ENCODE measurements around the gene SNTB2. TPM values are rescaled to one million over a fixed set of nuclear protein-coding genes. Genes with fewer than 3 reads are reported as not detected.
"Not testable (repeated sequence)": the region's sequence is repeated elsewhere in the genome, so short reads cannot be mapped to it uniquely, and the experiment has no call there.

Gene SNTB2
- total RNA-seq, 2 donors from 2014 or later: 33.7 to 53.0 TPM

- 51% methylated on average over 4 of the region's 4 CpGs for WGBS
- no peaks in the 10 kb centered on the region for H3K9me3 ChIP-seq
- H3K4me3 ChIP-seq: no peak overlapping the region
- no peaks in the 10 kb centered on the region for H3K4me1 ChIP-seq (replicated peaks)
- no peak overlapping the region for H3K27ac ChIP-seq
- H3K36me3 ChIP-seq: no peaks in the 10 kb centered on the region
- no peak for DNase-seq (ENCODE audit: low spot score)
- intact Hi-C loops (cut with DNase I): no loop called here
- H3K27me3 ChIP-seq (replicated peaks; ENCODE audit: insufficient read depth): no peaks in the 10 kb centered on the region
- TF ChIP-seq POLR2A (IDR thresholded peaks at IDR 0.05) (no peak), POLR2AphosphoS5 (IDR thresholded peaks at IDR 0.05) (no peak)
- TF ChIP-seq, protein P1, sequence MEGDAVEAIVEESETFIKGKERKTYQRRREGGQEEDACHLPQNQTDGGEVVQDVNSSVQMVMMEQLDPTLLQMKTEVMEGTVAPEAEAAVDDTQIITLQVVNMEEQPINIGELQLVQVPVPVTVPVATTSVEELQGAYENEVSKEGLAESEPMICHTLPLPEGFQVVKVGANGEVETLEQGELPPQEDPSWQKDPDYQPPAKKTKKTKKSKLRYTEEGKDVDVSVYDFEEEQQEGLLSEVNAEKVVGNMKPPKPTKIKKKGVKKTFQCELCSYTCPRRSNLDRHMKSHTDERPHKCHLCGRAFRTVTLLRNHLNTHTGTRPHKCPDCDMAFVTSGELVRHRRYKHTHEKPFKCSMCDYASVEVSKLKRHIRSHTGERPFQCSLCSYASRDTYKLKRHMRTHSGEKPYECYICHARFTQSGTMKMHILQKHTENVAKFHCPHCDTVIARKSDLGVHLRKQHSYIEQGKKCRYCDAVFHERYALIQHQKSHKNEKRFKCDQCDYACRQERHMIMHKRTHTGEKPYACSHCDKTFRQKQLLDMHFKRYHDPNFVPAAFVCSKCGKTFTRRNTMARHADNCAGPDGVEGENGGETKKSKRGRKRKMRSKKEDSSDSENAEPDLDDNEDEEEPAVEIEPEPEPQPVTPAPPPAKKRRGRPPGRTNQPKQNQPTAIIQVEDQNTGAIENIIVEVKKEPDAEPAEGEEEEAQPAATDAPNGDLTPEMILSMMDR (IDR thresholded peaks at IDR 0.05): no peak
Measured at GRCh38 chr16:69285240-69285639, 98.3 kb downstream of the SNTB2 start.

- intact Hi-C loops (cut with DNase I): loop anchor here (1.0 kb wide), 1 partner anchor 137 kb away; no protein-coding TSS in a partner anchor
- Histone ChIP-seq H3K36me3 (no peaks in the 10 kb centered on the region), H3K27ac (no peak overlapping the region), H3K27me3 (replicated peaks; ENCODE audit: insufficient read depth) (no peaks in the 10 kb centered on the region), H3K4me1 (replicated peaks) (no peaks in the 10 kb centered on the region), H3K9me3 (no peaks in the 10 kb centered on the region), H3K4me3 (no peak overlapping the region)
- no peak for TF ChIP-seq POLR2A (IDR thresholded peaks at IDR 0.05)
- TF ChIP-seq, protein P1 (IDR thresholded peaks at IDR 0.05): peak; percentile 49 to 85 (median 74)
- peak; percentile 67 for DNase-seq (ENCODE audit: low spot score)
- WGBS: 69% methylated on average over 13 of the region's 13 CpGs
Measured at GRCh38 chr16:69286941-69287713, 100.2 kb downstream of the SNTB2 start.

DNA sequence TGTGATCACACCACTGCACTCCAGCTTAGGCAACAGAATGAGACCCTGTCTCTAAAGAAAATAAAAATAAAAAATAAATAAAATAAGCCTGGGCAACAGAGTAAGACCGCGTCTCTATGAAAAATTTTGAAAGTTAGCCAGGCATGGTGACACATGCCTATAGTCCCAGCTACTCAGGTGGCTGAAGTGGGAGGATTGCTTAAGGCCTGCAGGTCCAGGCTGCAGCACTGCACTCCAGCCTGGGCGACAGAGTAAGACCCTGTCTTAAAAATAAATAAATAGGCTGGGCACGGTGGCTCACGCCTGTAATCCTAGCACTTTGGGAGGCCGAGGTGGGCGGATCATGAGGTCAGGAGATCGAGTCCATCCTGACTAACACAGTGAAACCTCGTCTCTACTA, 104.7 kb downstream of the SNTB2 start:
- H3K36me3 ChIP-seq; H3K27me3 ChIP-seq (replicated peaks; ENCODE audit: insufficient read depth); H3K4me3 ChIP-seq; H3K27ac ChIP-seq; H3K4me1 ChIP-seq (replicated peaks); DNase-seq (ENCODE audit: low spot score); intact Hi-C loops (cut with DNase I); H3K9me3 ChIP-seq: not testable (repeated sequence)
- 90% methylated on average over 9 of the region's 9 CpGs for WGBS

DNA sequence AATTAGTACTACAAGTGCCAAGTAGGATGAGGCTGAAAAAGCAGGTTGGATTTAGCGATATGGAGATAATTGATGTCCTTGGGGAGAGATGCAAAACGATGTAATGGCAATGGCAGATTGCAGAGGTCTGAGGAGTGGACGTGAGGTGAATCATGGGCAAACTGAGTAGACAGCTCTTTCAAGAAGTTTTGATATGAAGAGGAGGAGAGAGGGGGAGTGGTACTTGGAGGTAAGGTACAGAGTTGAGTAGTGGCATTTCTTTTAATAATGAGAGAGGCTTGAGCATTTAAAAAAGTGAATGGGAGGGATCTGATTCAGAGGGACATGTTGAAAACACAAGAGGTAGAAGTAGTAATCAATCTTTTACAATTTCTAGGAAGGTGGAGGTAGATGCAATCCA, 106.4 kb downstream of the SNTB2 start:
- WGBS: 72% methylated on average over 3 of the region's 3 CpGs
- no peak overlapping the region for H3K27ac ChIP-seq
- intact Hi-C loops (cut with DNase I): no loop called here
- no peaks in the 10 kb centered on the region for H3K27me3 ChIP-seq (replicated peaks; ENCODE audit: insufficient read depth)
- no peaks in the 10 kb centered on the region for H3K9me3 ChIP-seq
- no peaks in the 10 kb centered on the region for H3K36me3 ChIP-seq
- H3K4me3 ChIP-seq: no peak overlapping the region
- no peak for DNase-seq (ENCODE audit: low spot score)
- TF ChIP-seq POLR2A (IDR thresholded peaks at IDR 0.05) (no peak), POLR2AphosphoS5 (IDR thresholded peaks at IDR 0.05) (no peak)
- TF ChIP-seq, protein P1 (IDR thresholded peaks at IDR 0.05): no peak
- H3K4me1 ChIP-seq (replicated peaks): no peaks in the 10 kb centered on the region

DNA sequence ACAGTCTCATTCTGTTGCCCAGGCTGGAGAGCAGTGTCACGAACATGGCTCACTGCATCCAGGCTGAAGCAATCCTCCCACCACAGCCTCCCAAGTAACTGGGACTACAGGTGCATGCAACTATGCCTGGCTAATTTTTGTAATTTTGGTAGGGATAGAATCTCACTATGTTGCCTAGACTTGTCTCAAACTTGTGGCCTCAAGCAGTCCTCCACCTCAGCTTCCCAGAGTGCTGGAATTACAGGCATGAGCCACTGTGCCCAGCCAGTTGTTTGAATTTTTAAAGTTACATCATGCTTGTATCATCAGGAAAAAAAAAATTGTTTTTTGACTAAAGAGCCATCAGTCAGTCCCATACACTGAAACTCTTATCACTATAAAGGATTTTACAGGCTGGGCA, 107.1 kb downstream of the SNTB2 start:
- Histone ChIP-seq H3K27me3 (replicated peaks; ENCODE audit: insufficient read depth) (no peaks in the 10 kb centered on the region), H3K9me3 (no peaks in the 10 kb centered on the region), H3K36me3 (no peaks in the 10 kb centered on the region), H3K27ac (no peak overlapping the region), H3K4me1 (replicated peaks) (no peaks in the 10 kb centered on the region), H3K4me3 (no peak overlapping the region)
- TF ChIP-seq, protein P1 (IDR thresholded peaks at IDR 0.05): no peak
- TF ChIP-seq POLR2AphosphoS5 (IDR thresholded peaks at IDR 0.05) (no peak), POLR2A (IDR thresholded peaks at IDR 0.05) (no peak)
- intact Hi-C loops (cut with DNase I): no loop called here
- DNase-seq (ENCODE audit: low spot score): no peak
- 78% methylated on average over 1 of the region's 1 CpG for WGBS

DNA sequence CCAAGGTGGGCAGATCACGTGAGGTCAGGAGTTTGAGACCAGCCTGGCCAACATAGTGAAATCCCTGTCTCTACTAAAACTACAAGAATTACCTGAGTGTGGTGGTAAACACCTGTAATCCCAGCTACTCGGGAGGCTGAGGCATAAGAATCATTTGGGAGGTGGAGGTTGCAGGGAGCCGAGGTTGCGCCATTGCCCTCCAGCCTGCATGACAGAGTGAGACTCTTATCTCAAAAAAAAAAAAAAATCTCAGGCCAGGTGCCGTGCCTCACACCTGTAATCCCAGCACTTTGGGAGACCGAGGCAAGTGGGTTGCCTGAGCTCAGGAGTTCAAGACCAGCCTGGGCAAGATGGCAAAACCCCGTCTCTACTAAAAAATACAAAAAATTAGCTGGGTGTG, 109.8 kb downstream of the SNTB2 start:
- H3K4me1 ChIP-seq (replicated peaks); DNase-seq (ENCODE audit: low spot score); H3K36me3 ChIP-seq; H3K27me3 ChIP-seq (replicated peaks; ENCODE audit: insufficient read depth); H3K4me3 ChIP-seq; H3K27ac ChIP-seq; intact Hi-C loops (cut with DNase I); H3K9me3 ChIP-seq: not testable (repeated sequence)
- WGBS: over 99% methylated on average over 7 of the region's 7 CpGs

Data from prostate gland (tissue), 2 donors.